ENCODE measurements around the gene MSLN. TPM values are rescaled to one million over a fixed set of nuclear protein-coding genes. Genes with fewer than 3 reads are reported as not detected.

Gene MSLN
- total and polyA plus RNA-seq, 9 of the 15 experiments (the other 6 are each of a cell fraction or from before 2014, with no cell fraction given): not detected

GRCh38 chr16:807347-808084, 47.0 kb downstream of the MSLN start (continued):
- TF ChIP-seq ZNF609 (CRISPR knock-in tag; IDR thresholded peaks at IDR 0.05; ENCODE audit: borderline replicate concordance) (no peak), PHF21A (IDR thresholded peaks at IDR 0.05; ENCODE audit: borderline replicate concordance, low read depth) (peak; percentile 40; the same call in 1 of the 2 replicates), NR2C1 (IDR thresholded peaks at IDR 0.05) (peak; percentile 97), NR2C1 (tag; IDR thresholded peaks at IDR 0.05) (peak; percentile 98), ID3 (CRISPR knock-in tag; IDR thresholded peaks at IDR 0.05) (no peak), ID3 (tag; IDR thresholded peaks at IDR 0.05) (peak; percentile 77; the same call in 1 of the 2 replicates), CBFB (CRISPR knock-in tag; IDR thresholded peaks at IDR 0.05) (no peak), PHF8 (IDR thresholded peaks at IDR 0.05; ENCODE audit: borderline replicate concordance, low read length) (peak; percentile 94; the same call in 1 of the 2 replicates), HDAC2 (IDR thresholded peaks at IDR 0.05) (no peak), ZNF354B (CRISPR knock-in tag; IDR thresholded peaks at IDR 0.05) (no peak), RUNX1 (IDR thresholded peaks at IDR 0.05; ENCODE audit: low read depth) (no peak), USF1 (CRISPR knock-in tag; IDR thresholded peaks at IDR 0.05) (peak; percentile 39; the same call in 1 of the 2 replicates), CEBPZ (IDR thresholded peaks at IDR 0.05; ENCODE audit: borderline replicate concordance, low read depth, low read length) (no peak), GMEB1 (CRISPR knock-in tag; IDR thresholded peaks at IDR 0.05) (peak; percentile 81), ZNF75A (CRISPR knock-in tag; IDR thresholded peaks at IDR 0.05) (no peak), HDAC1 (IDR thresholded peaks at IDR 0.05) (peak in 1 of 2 experiments; percentile 36; a peak in 2 of 4 replicates), ZKSCAN3 (CRISPR knock-in tag; IDR thresholded peaks at IDR 0.05) (no peak)
